NCI-H1417 treated with DMSO at 0.1 percent for 48 hours (cell line): ENCODE measurements around the gene CDC16.
"Not testable (repeated sequence)": the region's sequence is repeated elsewhere in the genome, so short reads cannot be mapped to it uniquely, and the experiment has no call there.

Experiments used
- DNase-seq: peaks from one replicate; lab custom pipeline; 2025; lab: John Stamatoyannopoulos, UW

CDC16 gene

GRCh38 chr13:114264313-114264712, 29.6 kb downstream of the CDC16 start:
- DNase-seq = not testable (repeated sequence)

GRCh38 chr13:114264886-114265611, 30.4 kb downstream of the CDC16 start:
- no peak for DNase-seq

GRCh38 chr13:114266241-114266640, 31.5 kb downstream of the CDC16 start:
- no peak for DNase-seq

DNA sequence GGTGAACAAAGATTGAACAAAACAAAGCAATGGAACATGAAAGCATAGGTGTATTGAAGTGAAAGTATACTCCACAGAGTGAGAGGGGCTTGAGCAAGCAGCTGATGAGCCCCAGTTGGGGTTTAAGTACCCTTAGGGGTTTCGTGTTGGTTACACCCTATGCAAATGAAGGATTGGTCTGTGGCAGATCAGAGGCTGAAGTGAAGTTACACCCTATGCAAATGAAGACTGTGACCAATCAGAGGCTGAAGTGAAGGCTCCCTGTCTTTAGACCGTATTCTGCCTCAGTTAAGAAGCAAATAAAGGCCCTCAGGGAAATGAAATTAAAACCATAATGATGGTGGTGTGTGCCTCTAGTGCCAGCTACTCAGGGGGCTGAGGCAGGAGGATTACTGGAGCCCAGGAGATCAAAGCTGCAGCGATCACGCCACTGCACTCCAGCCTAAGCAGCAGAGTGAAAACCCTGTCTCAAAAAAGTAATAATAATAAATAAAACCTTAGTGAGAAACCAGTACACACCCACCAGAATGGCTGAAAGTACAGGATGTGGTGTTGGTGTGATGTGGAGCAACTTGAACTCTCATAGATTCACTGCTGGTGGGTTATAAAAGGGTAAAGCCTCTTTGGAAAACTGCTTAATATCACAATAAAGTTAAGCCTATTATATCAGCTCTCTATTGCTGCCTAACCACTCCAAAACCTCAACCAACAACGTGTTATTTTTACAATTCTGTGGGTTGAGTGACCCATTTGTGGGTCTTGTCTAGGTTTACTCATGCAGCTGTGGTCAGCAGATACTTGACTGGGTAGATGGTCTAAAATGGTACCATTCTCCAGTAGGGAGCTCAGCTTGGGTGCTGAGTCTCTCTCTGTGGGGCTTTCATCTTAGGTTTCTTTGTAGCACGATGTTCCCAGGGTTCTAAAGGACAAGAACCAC, 33.9 kb downstream of the CDC16 start:
- DNase-seq = no peak

- DNase-seq = no peak
Observed at GRCh38 chr13:114269281-114269770, 34.6 kb downstream of the CDC16 start.

DNA sequence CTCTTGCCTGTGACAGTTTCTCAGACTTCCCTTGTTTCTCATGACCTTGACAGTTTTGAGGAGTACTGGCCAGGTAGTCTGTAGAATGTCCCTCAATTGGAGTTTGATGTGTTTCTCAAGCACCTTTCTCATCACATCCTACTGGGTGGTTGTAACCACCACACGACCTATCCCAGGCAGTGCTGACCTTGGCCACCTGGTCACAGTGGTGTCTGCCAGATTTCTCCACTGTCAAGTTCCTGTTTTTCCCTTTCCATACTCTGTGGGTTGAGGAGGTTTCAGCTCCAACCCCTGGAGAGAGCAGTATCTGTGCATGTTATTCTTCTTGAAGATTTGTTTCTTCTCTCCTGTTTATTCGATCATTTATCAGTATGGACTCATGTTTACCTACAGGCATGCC, 38.3 kb downstream of the CDC16 start:
- no peak for DNase-seq

- no peak for DNase-seq
Observed at GRCh38 chr13:114275304-114275703, 40.6 kb downstream of the CDC16 start.

- no peak for DNase-seq
Observed at GRCh38 chr13:114279146-114279545, 44.4 kb downstream of the CDC16 start.

GRCh38 chr13:114279758-114280355, 45.2 kb downstream of the CDC16 start:
- no peak for DNase-seq

DNA sequence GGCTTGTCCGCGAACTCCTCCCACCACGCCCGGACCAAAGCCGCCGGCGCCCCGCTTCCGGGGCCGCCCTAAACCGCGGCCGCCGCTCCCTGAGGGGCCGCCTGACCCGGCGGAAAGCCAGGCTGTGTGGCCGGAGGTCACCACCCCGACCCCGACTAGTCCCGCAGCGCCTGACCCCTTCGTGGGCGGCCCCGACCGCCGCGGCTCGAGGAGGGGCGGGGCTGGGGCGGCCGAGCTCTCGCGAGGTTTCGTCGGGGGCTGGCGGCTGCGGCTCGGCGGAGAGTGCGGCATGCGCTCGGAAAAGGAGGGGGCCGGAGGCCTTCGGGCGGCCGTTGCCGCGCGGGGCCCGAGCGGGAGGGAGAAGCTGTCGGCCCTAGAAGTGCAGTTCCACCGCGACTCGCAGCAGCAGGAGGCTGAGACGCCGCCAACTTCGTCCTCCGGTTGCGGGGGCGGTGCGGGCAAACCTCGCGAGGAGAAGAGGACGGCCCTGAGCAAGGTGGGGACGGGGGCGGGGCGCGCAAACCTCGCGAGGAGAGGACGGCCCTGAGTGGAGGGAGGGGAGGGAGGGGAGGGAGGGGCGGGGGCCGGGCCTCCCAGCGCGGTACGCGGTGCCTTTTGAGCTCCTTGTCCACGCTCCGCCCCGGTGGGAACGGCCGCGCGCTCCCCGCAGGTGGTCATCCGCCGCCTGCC, 46.8 kb downstream of the CDC16 start, which contains the start of gene UPF3A:
TSS of gene UPF3A (plus strand) at position 251 of the 690 bp plus-strand sequence. CDS start at position 290, 39 bp downstream.
- DNase-seq = peak; percentile 90

DNA sequence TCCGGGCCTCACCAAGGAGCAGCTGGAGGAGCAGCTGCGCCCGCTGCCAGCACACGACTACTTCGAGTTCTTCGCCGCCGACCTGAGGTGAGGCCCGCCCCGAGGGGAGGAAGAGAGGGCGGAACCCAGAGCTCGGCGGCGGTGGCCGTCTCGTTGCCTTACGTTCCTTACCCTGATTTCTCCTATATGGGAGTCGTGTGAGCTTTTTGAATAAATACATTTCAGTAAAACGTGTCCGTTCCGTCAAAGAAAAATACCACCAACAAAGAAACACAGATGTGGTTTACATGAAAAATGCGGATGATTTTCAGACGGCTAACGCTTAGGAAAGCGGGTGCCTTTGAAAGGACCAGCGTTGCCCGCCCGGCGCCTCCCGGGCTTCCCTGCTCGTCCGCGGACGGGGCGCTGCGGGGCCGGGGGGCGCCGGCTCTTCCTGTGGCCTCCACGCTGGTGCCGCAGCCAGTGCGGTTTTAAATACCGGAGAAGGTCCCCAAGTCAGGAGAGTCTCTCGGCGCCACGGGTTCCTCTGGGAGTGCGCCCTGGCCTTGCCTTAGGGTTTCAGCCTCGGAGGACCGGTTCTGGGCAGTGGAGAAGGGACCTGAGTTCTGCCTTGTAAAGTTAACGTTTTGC, 47.5 kb downstream of the CDC16 start:
- DNase-seq = no peak

GRCh38 chr13:114283576-114283975, 48.9 kb downstream of the CDC16 start:
- no peak for DNase-seq

- DNase-seq = no peak
Observed at GRCh38 chr13:114284680-114285079, 50.0 kb downstream of the CDC16 start.

GRCh38 chr13:114285166-114285808, 50.6 kb downstream of the CDC16 start:
- no peak for DNase-seq

GRCh38 chr13:114286808-114287207, 52.1 kb downstream of the CDC16 start:
- DNase-seq = no peak

- no peak for DNase-seq
Observed at GRCh38 chr13:114288157-114288591, 53.5 kb downstream of the CDC16 start.

DNA sequence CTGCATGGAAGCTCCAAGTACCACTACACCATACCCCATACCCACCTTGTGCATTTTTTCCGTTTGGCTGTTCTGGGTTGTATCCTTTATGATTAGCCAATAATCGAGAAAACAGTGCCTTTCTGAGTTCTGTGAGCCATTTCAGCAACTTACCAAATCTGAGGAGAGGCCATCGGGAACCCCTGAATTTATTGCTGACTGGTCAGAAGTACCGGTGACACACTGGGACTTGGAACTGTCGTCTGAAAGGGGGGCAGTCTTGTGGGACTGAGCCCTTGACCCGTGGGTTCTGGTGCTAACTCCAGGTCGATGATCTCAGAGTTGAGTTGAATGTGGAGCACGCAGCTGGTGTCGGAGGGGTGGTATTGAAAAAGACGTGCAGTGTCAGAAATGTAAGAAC, 61.8 kb downstream of the CDC16 start:
- no peak for DNase-seq

DNA sequence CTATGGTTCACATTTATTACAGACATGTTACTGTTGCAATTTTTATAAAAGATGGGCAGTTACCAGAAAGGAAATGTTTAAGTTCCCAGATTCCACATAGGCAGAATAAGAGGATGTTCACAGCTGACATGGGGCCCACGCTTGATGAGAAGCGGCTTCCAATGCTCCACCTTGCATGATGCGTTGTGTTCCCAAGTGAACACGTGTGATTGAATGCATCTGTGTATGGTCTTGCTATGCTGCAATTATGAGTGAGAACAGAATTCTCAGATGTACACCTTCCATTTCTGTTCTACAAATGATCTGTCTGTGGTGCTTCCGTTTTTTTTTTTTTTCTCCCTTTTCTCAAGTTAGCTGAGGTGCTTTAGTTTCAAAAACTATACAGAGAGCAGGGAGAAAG, 62.2 kb downstream of the CDC16 start:
- no peak for DNase-seq

DNA sequence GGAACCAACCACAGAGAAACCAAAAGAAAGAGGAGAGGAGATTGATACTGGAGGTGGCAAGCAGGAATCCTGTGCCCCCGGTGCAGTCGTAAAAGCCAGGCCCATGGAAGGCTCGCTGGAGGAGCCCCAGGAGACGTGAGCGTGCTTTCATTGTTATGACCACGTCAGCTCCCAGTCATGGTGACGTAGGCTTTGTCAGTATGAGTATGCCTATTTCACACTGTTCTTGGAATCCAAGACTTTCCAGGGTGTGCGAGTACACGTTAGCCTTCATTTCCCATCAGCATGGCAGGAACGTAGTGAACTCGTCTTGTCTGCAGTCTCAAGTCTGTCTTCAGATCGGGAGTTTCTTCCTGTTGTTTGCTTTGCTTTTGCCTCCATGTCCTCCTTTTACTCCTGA, 64.2 kb downstream of the CDC16 start:
- DNase-seq = no peak

DNA sequence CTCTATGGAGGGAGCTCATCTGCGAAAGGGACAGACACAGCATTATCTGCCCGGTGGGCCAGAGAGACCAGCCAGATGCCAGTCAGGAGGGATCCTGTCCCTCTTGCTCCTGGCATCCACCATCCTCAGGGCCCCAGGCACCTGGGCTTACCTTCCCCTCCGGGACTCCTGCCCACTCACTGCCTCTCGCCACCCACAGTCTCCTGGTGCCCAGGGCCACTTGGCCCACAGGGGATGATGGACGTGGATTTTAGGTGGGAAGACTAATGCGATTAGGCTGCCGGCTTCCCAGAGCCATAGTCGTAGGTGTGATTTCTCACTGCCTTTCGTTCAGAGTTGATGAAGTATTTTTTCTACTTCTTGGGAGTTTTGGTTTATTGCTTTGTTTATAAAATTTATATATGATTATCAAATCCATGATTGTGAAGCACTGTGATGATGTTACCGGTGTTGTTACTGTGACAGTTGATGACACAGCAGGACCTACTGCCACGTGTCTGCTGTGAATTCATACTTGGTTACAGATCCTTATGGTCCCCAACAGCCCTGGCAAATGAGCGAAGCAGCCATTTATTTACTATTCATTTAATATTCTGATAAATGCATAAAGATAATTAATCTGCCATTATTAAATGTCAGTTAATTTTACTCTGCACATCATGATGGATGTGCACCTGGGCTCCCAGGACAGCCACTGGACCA, 65.1 kb downstream of the CDC16 start:
- no peak for DNase-seq
